OCI-LY1 (cell line): ENCODE results near the gene COQ4.

Experiments used
- CTCF ChIP-seq: fragments of 200-600 bp; sonication (generic), shearing (Covaris generic); IDR thresholded peaks from 2 replicates; pipeline ENCODE4 v1.5.1; 2017; ENCODE audit warnings: mild to moderate bottlenecking, antibody characterized with exemption, low read length, moderate library complexity, mixed read lengths
- EZH2 ChIP-seq: fragments of 200-600 bp; sonication (generic), shearing (Covaris generic); IDR thresholded peaks from 2 replicates; pipeline ENCODE4 v1.8.0; 2017; ENCODE audit warnings: borderline replicate concordance, mixed run types, mild to moderate bottlenecking, antibody characterized with exemption, low read length, moderate library complexity, mixed read lengths

GRCh38 chr9:128321879-128322403, 698 bp upstream of the COQ4 start:
- TF ChIP-seq CTCF (no peak), EZH2 (no peak)
